ENCODE measurements around the gene CHML. TPM values are rescaled to one million over a fixed set of nuclear protein-coding genes. Genes with fewer than 3 reads are reported as not detected.

Gene CHML
- total RNA-seq, 1 donor from 2014 or later: 14.2 TPM

GRCh38 chr1:241638909-241639622 lies 1.1 kb downstream of the CHML start:
- Mint-ChIP-seq H3K4me3 (ENCODE audit: unreplicated experiment) (peak overlapping the region; percentile 85), H3K36me3 (ENCODE audit: unreplicated experiment) (peaks cover 14% of the 10 kb centered on the region), H3K4me1 (ENCODE audit: unreplicated experiment) (peaks cover 44% of the 10 kb centered on the region), H3K9me3 (ENCODE audit: unreplicated experiment) (no peaks in the 10 kb centered on the region), H3K27me3 (ENCODE audit: unreplicated experiment) (no peaks in the 10 kb centered on the region), H3K27ac (ENCODE audit: unreplicated experiment) (peak overlapping the region; percentile 68)
- TF ChIP-seq CTCF (IDR thresholded peaks at IDR 0.05): no peak
- no peak for DNase-seq (ENCODE audit: extremely low spot score, unreplicated experiment)

GRCh38 chr1:241638099-241638682 lies 2.0 kb downstream of the CHML start:
- Mint-ChIP-seq H3K4me3 (ENCODE audit: unreplicated experiment) (peak overlapping the region; percentile 85), H3K27ac (ENCODE audit: unreplicated experiment) (peak overlapping the region; percentile 76), H3K9me3 (ENCODE audit: unreplicated experiment) (no peaks in the 10 kb centered on the region), H3K27me3 (ENCODE audit: unreplicated experiment) (no peaks in the 10 kb centered on the region), H3K4me1 (ENCODE audit: unreplicated experiment) (peaks cover 44% of the 10 kb centered on the region), H3K36me3 (ENCODE audit: unreplicated experiment) (peaks cover 14% of the 10 kb centered on the region)
- no peak for TF ChIP-seq CTCF (IDR thresholded peaks at IDR 0.05)
- DNase-seq (ENCODE audit: extremely low spot score, unreplicated experiment): no peak

GRCh38 chr1:241637604-241638003 lies 2.6 kb downstream of the CHML start:
- H3K4me3 Mint-ChIP-seq (ENCODE audit: unreplicated experiment): peak overlapping the region; percentile 85
- no peak for TF ChIP-seq CTCF (IDR thresholded peaks at IDR 0.05)
- peak overlapping the region; percentile 76 for H3K27ac Mint-ChIP-seq (ENCODE audit: unreplicated experiment)
- H3K9me3 Mint-ChIP-seq (ENCODE audit: unreplicated experiment): no peaks in the 10 kb centered on the region
- no peak for DNase-seq (ENCODE audit: extremely low spot score, unreplicated experiment)
- peaks cover 44% of the 10 kb centered on the region for H3K4me1 Mint-ChIP-seq (ENCODE audit: unreplicated experiment)
- peaks cover 14% of the 10 kb centered on the region for H3K36me3 Mint-ChIP-seq (ENCODE audit: unreplicated experiment)
- H3K27me3 Mint-ChIP-seq (ENCODE audit: unreplicated experiment): no peaks in the 10 kb centered on the region

DNA sequence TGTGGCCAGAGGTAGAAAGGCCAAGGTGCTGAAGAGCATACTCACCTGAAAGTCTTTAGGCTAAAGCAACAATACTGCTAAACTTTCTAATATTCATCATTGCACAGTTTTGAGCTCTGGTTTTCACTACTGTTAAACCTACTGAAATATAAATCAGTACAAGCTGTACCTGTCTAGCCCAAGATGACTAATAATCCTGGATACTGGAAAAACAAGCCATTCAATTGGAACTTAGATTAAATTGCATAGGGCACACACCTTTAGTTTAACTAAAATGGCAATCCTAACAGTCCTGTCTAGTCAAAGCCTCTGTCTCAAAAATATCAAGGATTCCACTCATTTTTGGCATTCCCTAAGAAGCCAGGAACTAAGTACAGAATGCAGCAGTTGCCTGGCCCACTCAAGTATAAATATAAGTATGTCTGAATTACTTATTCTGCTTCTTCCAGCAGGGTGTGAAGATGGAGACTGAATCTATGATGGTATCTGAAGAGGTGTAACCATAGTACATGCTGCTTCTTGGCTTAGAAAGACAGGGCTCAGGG lies 3.1 kb downstream of the CHML start:
- H3K4me1 Mint-ChIP-seq (ENCODE audit: unreplicated experiment): peaks cover 44% of the 10 kb centered on the region
- peak overlapping the region; percentile 42 for H3K27ac Mint-ChIP-seq (ENCODE audit: unreplicated experiment)
- no peaks in the 10 kb centered on the region for H3K9me3 Mint-ChIP-seq (ENCODE audit: unreplicated experiment)
- no peak for TF ChIP-seq CTCF (IDR thresholded peaks at IDR 0.05)
- no peaks in the 10 kb centered on the region for H3K27me3 Mint-ChIP-seq (ENCODE audit: unreplicated experiment)
- DNase-seq (ENCODE audit: extremely low spot score, unreplicated experiment): no peak
- peaks cover 15% of the 10 kb centered on the region for H3K36me3 Mint-ChIP-seq (ENCODE audit: unreplicated experiment)
- peak overlapping the region; percentile 16 for H3K4me3 Mint-ChIP-seq (ENCODE audit: unreplicated experiment)

- no peaks in the 10 kb centered on the region for H3K27me3 Mint-ChIP-seq (ENCODE audit: unreplicated experiment)
- TF ChIP-seq CTCF (IDR thresholded peaks at IDR 0.05): no peak
- no peak overlapping the region for H3K4me3 Mint-ChIP-seq (ENCODE audit: unreplicated experiment)
- no peak for DNase-seq (ENCODE audit: extremely low spot score, unreplicated experiment)
- H3K9me3 Mint-ChIP-seq (ENCODE audit: unreplicated experiment): no peaks in the 10 kb centered on the region
- no peak overlapping the region for H3K27ac Mint-ChIP-seq (ENCODE audit: unreplicated experiment)
- peaks cover 36% of the 10 kb centered on the region for H3K4me1 Mint-ChIP-seq (ENCODE audit: unreplicated experiment)
- peaks cover 16% of the 10 kb centered on the region for H3K36me3 Mint-ChIP-seq (ENCODE audit: unreplicated experiment)
These were observed 3.9 kb downstream of the CHML start for GRCh38 chr1:241636291-241636690.
